GM21529 (cell line): ENCODE results near the gene ZNF140.

Experiments used
- ATAC-seq: cut with Tn5 transposase; IDR thresholded peaks from one replicate; pipeline ENCODE4 v1.9.1; 2021; ENCODE audit not compliant: unreplicated experiment

The ZNF140 gene

DNA sequence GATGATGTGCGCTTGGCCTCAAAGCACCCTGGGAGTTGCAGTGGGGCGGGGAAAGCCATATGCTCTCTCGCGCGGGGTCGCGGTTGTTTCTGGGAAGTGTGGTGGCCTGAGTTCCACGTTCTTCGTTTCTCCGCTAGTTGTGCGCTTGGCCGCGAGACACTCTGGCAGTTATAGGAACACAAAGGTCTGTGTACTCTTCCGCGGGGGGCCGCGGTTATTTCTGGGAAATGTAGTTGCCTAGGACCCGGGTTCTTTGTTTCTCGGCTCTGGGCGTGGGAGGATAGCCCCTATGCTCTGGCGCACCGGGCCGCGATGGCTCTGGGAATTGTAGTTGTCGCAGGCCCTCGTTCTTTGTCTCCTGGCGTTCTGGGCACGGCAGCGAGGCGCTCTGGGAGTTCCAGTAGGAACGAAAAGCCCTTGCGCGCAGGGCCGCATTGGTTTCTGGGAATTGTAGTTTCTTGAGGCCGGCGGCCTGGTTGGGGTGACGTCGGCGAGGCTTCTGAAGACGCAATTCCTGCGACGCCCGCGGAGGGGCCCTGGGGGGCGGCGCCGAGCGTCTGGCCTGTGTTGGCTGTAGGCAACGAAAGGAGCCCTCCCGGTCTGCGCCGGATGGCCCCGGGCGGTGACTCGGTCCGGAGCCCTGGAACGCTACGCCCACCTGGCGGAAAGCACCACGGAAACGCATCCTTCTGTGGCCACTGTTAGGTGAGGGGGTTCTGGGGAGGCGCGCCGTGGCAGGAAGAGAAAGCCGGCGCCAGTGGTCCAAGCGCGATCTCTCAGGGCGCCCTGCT, at the start of gene ZNF140:
TSS of gene ZNF140 (plus strand) at position 556 of the 791 bp plus-strand sequence. CDS start 398 bp downstream, outside the sequence.
- ATAC-seq = peak; percentile 75

DNA sequence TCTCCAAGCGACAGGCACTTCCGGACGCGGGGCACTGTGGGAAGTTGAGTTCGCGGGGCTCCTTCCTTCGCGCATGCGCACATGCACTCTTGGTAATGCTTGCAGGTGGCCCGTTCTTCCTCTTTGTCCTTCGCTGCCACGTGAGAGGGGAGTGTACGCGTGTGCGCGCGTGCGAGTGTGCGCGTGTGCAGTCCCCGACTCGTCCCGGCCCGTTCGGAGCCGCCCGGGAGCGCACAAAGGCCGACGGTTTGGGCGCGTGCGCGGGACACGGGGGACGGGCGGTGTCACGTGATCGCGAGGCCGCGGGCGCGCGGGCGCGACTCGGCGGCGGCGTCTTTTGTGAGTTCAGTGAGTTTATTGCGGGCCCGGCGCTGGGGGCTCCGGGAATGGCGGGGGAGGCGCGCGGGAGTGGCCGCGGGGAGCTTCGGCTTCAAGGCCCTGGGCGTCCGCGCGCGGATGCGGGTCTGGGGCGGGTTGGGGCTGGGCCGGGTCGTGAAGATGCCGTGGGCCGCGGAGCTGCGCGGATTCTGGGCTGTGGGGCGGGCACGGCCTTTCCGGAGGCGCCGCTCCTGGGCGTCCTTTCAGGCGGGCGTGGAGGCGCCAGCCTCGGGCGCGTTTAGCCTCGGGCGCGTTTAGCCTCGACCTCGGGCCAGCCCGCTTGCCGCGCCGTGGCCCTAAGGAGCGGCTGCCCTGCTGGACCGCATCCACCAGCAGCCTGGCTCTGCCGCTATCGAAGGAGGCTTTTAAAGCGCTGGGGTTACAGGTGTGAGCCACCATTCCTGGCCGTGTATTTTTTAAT, 43.3 kb upstream of the ZNF140 start, which contains the start of gene ZNF84:
TSS of gene ZNF84 (plus strand) at position 303 of the 799 bp plus-strand sequence. CDS start 3,959 bp downstream, outside the sequence.
- ATAC-seq = peak; percentile 91

DNA sequence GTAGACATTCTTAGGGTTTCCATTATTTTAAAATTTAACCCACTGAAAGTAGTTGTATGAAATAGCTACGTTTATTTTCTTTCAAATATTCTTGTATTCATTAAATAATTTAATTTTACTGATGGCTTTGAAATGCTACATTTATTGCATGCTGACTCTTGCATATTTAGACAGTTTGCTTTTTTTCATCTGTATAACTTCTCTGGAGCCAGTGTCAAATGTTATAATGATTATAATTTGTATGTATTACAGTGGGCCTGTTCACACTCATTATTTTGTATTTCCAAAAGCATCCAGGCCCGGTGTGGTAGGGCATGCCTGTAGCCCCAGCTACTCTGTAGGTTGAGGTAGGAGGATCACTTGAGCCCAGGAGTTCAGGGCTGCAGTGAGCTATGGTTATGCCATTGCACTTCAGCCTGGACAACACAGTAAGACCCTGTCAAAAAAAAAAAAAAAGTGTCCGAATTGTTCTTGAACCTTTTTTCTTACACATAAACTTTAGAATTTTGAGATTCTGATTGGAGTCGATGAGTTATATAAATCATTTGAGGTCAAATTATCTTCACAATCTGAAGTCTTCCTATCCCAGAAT, 42.5 kb upstream of the ZNF140 start:
- ATAC-seq = no peak

DNA sequence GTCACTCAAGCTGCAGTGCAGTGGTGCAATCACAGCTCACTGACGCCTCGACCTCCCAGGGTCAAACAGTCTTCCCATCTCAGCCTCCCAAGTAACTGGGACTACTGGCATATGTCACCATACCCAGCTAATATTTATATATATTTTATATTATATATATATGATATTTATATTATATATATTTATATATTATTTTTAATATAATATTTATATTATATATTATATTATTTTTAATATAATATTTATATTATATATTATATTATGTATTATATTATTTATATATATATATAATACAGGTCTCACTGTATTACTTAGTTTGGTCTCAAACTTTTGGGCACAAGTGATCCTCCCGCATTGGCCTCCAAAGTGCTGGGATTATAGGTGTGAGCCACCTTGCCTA, 34.0 kb upstream of the ZNF140 start:
- no peak for ATAC-seq

DNA sequence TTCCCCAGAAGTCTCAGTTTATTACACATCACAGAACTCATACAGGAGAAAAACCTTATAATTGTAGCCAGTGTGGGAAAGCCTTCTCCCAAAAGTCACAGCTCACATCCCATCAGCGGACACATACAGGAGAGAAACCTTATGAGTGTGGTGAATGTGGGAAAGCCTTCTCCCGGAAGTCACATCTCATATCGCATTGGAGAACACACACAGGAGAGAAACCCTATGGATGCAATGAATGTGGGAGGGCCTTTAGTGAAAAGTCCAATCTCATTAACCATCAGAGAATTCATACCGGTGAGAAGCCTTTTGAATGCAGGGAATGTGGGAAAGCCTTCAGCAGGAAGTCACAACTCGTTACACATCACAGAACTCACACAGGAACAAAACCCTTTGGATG, 23.3 kb upstream of the ZNF140 start:
- no peak for ATAC-seq

DNA sequence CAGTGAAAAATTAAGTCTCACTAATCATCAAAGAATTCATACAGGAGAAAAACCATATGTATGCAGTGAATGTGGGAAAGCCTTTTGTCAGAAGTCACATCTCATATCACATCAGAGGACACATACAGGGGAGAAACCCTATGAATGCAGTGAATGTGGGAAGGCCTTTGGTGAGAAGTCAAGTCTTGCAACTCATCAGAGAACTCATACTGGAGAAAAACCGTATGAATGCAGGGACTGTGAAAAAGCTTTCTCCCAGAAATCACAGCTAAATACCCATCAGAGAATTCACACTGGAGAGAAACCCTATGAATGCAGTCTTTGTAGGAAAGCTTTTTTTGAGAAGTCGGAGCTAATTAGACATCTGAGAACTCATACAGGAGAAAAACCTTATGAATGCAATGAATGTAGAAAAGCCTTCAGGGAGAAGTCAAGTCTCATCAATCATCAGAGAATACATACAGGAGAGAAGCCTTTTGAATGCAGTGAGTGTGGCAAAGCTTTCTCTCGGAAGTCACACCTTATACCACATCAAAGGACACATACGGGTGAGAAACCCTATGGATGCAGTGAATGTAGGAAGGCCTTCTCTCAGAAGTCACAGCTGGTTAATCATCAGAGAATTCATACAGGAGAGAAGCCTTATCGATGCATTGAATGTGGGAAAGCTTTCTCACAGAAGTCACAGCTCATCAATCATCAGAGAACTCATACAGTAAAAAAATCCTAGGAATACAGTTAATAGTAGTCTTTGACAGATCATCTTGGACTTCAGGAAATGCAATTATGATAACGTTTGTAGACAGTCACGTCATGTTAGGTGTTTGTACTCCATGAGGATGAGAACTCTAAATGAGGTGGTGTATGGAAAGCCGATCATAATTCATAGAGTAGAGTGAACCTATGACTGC, 22.3 kb upstream of the ZNF140 start:
- no peak for ATAC-seq

DNA sequence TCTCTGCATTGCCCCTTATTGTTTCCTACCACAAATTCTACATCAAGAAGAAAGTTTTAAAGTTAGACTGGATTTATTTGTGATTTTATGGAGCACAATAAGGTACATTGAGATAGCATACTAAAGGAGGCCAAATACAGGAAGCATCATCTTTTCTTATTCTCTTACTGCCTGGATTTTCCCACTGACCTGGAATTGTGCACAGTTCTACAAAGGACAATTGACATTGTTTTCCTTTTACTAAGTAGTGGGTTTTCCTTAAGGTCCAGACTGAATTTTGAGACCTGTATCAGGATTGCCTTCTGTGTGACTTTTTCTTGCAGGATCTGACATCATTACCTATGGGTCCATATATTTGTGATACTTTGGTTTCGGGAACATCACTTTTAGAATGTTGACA, 18.8 kb upstream of the ZNF140 start:
- no peak for ATAC-seq

DNA sequence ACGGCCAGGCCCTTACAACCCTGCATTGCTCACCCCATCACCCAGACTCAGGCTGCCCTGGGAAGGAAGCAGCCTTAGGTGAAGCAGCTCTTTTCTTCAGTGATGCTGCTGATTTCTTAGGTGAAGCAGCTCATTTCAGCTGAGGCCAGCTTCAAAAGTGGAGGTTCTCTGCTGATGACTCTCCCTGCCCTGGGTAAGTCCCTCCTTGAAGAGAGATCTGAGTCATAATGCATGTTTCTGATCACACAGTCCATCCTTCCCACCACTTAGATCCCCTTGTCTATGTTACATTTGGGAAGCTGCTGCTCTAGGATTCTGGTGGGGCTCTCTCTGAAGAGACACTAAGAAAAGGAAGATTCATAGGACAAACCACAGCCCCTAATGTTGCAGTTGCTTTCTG, 17.2 kb upstream of the ZNF140 start:
- ATAC-seq = no peak

DNA sequence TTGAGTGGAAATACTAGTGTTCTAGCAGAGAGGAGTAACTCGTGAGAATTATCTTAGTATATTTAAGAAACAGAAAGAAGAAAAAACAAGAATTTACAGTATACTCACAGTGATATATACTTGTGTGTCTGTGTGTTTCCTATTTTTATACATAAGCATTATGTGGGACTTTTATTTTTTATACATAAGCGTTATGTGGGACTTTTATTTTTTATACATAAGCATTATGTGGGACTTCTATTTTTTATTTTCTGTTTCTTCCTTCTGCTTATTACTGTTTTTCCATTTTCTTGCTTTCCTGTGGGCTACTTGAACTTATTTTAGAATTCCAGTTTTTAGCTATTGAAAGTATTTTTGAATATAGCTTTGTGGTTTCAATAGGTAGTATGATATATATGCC, 6.9 kb upstream of the ZNF140 start:
- no peak for ATAC-seq

DNA sequence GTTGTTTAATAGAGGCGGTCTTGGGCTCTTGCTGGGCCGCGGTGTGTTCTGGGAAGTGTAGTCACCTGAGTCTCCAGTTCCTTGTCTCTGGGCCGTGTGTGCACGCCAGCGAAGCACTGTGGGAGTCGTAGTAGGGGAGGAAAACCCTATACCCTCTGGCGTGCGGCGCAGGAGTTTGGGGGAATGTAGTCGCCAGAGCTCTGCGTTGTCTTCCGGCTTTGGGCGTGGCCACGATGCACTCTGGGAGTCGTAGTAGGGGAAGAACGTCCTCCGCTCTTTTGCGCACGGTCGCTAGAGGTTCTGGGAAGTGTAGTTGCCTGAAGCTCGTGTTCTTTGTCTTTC, 726 bp upstream of the ZNF140 start:
- ATAC-seq = peak; percentile 83

DNA sequence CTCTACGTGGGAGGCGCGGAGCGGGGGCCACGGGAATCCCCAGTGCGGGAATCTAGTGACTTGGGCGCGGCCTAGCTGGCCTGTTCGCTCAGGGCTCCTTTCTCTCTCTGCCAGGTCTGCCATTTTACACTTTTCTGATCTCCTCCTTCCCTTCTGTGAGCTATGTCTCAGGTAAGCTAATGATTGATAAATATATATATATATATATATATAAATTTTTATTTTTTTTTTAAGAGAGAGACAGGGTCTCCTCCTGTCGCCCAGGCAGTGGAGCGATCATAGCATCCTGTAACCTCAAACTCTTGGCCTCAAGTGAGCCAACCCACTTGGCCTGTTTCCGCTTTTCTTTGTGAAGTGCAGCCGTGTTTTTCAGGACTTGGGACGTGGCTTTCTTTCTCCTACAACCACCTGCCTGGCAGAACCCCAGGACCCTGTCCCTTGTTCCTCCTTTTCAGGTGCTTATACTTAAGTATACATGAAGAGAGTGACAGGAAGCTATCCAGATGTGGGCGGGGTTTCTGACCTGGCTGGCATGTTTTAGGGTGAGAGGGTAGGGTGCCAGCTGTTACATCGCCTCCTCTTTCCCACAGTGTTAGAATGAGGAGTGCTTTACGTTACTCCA, 547 bp downstream of the ZNF140 start:
- ATAC-seq = no peak

DNA sequence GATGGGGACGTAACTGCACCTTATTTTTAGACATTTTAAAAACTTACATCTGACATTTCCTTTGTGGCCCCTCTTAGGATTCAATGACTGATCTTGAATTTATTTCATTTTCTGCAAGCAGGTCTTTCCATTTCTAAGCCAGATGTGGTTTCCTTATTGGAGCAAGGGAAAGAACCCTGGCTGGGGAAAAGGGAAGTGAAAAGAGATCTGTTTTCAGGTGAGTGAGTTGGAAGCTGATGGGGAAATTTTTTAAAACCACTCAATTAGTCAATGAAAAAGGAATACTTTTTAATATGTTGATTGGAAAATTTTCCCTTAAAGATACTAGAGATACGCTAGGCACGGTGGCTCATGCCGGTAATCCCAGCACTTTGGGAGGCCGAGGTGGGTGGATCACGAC, 2.6 kb downstream of the ZNF140 start:
- ATAC-seq = no peak

DNA sequence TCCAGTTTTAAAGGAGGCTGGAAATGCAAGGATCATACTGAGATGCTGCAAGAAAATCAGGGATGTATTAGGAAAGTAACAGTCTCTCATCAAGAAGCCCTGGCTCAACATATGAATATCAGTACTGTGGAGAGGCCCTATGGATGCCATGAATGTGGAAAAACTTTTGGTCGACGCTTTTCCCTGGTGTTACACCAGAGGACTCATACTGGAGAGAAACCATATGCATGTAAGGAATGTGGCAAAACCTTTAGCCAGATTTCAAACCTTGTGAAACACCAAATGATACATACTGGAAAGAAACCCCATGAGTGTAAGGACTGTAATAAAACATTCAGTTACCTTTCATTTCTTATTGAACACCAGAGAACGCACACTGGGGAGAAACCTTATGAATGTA, 24.9 kb downstream of the ZNF140 start:
- no peak for ATAC-seq

DNA sequence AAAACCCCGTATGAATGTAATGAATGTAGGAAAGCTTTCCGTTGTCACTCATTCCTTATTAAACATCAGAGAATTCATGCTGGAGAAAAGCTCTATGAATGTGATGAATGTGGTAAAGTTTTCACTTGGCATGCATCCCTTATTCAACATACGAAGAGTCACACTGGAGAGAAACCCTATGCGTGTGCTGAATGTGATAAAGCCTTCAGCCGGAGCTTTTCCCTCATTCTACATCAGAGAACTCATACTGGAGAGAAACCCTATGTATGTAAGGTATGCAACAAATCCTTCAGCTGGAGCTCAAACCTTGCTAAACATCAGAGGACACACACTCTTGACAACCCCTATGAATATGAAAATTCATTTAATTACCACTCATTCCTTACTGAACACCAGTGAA, 25.5 kb downstream of the ZNF140 start:
- ATAC-seq = no peak

DNA sequence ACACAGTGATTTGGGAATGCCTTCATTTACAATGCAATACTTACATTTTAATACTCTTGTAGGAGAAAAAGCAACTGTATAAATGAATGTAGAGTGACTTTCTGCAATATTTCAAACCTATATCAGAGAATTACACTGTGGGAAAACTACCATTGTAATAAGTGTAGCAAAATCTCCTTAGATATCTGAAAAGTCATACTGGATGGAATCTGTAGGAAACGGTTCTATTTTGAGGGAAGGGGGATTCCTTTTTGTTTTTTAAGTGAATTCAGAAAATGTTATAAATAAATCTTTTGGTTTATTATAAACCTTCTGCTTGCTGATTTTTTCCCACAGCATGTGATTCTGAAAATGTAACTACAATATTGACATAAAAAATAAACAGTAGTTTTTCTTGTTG, 26.4 kb downstream of the ZNF140 start:
- no peak for ATAC-seq

DNA sequence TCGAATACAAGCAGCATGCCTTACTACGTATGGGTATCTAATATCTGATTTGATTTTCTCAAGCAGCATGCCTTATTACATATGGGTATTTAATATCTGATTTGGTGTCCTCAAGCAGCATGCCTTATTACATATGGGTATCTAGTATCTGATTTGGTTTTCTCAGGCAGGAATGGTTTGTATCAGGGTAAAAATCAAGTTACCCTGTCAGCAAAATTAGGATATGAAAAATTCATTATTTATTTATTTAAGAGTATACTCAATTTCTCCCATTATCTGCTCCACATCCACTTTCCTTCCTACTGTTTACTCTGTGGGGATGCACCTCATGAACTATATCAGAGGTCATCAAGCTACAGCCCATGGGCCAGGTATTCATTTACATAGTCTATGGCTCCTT, 27.4 kb downstream of the ZNF140 start:
- no peak for ATAC-seq

DNA sequence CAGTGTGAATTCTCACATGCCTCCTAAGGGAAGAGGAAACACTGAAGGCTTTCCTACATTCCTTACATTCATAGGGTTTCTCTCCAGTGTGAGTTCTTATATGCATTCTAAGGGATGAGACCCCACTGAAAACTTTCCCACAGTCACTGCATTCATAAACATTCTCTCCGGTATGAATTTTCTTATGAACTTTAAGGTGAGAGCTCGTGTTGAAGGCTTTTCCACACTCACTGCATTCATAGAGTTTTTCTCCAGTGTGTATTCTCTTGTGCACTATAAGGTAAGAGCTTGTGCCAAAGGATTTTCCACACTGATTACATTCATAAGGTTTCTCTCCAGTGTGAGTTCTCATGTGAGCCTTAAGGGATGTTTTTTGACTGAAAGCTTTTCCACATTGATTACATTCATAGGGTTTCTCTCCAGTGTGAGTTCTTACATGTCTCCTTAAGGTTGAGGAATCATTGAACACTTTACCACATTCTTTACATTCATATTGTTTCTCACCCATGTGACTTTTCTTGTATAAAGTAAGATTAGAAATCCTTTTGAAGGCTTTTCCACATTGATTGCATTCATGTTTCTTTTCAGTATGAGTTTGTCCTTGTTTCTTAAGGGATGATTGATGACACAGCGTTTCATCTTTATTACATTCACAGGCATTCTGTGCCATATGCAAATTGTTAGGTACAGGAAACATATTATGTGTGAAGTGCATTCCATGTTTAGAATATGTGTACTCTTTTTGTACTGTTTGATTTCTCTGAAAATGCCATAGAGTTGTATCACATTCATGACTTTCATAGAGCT, 39.9 kb downstream of the ZNF140 start:
- no peak for ATAC-seq

DNA sequence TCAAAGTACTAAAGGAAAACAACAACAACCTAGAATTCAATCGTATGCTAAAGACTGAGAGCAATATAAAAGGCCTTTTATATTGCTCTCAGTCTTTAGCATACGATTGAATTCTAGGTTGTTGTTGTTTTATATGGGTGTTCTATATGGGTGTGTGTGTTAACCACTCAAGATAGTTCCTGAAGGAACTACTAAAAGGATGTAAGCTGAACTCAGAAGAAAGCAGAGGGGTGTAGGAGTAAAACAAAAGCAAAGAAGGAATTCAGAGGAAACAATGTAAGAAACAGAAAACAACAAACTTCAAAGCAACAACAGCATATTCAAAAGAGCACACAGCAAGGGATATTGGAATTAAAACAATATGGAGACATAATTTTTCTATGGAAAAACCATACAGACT, 44.0 kb downstream of the ZNF140 start:
- no peak for ATAC-seq

DNA sequence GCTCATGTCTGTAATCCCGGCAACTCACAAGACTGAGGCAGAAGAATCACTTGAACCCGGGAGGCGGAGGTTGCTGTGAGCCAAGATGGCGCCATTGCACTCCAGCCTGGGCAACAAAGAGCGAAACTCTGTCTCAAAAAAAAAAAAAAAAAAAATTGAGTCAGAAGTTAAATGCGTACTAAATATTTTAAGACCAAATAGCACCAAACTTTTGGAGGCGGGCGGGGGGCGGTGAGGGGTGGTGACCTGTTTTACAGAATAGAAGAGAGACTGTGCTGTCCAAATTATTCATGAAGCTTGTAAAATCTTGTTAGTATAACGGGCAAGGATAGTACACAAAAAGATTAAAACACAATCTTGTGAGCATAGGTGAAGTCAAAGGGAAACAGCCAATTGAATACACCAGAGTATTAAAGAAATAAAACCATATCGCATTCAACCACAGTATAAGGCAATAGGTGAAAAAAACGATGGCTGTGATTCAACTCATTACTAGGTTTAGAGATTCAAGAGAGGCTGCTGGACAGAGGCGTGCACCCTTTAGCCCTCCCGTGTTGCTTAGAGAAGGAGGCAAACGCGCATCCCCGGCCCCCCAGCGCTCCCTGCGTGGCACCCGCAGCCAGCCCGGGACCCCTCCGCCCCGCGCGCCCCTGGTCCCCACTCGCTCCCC, 48.8 kb downstream of the ZNF140 start:
- no peak for ATAC-seq
